A172 (cell line): Measurements from ENCODE around the gene GABRA5. TPM values are rescaled to one million over a fixed set of nuclear protein-coding genes. Genes with fewer than 3 reads are reported as not detected.

Experiments
- total RNA-seq: library from RNA; depleted of rRNA; stranded (reverse); fragments of >200 nt; shearing (Covaris generic); gene quantifications from 2 replicates; pipeline ENCODE4 v1.2.3, GENCODE V29; 2014; rRNA removed

GABRA5 gene
- total RNA-seq, 1 experiment from 2014 or later: not detected

Other genes starting within 250 kb of the GABRA5 start
- gene GABRB3, start 94.0 kb upstream of the GABRA5 start, total RNA-seq: not detected in 2 replicates
- gene GABRG3, start 104.1 kb downstream of the GABRA5 start, total RNA-seq: not detected in 2 replicates